ENCODE measurements around the gene CBLC. TPM values are rescaled to one million over a fixed set of nuclear protein-coding genes. Genes with fewer than 3 reads are reported as not detected.

The CBLC gene, protein sequence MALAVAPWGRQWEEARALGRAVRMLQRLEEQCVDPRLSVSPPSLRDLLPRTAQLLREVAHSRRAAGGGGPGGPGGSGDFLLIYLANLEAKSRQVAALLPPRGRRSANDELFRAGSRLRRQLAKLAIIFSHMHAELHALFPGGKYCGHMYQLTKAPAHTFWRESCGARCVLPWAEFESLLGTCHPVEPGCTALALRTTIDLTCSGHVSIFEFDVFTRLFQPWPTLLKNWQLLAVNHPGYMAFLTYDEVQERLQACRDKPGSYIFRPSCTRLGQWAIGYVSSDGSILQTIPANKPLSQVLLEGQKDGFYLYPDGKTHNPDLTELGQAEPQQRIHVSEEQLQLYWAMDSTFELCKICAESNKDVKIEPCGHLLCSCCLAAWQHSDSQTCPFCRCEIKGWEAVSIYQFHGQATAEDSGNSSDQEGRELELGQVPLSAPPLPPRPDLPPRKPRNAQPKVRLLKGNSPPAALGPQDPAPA
- total RNA-seq = not detected

GRCh38 chr19:44777715-44778347, at the start of gene CBLC:
Gene CBLC, plus strand, starts transcription at chr19:44777890. Its CDS starts 42 bp downstream, at chr19:44777932.

GRCh38 chr19:44748426-44749254, 29.1 kb upstream of the CBLC start, which contains the start of gene BCL3:
Gene BCL3, plus strand, starts transcription at chr19:44748708. Its CDS starts 83 bp downstream, at chr19:44748791.

DNA sequence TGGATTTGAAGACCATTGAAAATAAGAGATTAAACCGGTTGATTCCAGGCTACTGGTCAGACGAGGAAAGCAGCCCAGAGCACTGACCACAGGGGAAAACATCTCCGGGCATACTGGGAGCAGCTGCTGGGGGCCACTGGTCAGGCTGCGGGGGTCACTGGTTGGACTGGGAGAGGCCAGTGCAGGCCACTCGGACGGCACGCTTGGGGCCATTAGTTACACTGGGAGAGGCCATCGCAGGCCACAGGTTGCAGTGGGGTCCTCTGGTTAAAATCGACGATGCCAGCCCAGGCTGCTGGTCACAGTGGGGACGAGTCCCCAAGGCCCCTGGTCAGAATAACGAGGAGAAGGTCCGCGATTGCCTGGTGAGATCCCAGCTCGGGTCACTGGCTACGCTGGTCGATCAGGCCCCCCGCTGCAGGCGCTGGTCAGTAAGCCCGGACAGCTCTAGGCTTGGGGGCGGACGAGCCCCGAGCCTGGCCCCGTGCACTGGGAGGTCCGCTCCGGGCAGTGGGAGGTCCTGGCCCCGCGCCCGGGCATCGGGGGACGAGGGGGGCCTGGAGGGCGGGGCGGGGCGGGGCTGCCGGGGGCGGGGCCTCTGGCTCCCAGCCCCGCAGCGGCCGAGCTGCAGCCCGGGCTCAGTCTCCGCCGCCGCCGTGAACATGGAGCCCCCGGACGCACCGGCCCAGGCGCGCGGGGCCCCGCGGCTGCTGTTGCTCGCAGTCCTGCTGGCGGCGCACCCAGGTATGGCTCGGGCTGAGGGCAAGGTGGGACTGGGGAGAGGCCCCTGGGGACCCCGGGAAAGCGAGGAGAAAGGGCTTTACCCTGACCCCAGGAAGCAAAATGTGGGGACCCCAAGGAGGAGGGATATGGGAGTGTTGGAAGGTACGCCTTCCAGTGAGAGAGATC, 31.0 kb downstream of the CBLC start, which contains the start of gene BCAM:
Gene BCAM (plus strand): TSS at position 641 of the 909 bp plus-strand sequence. CDS start 22 bp downstream, at position 663.

GRCh38 chr19:44845612-44846454, 68.1 kb downstream of the CBLC start, which contains the start of gene NECTIN2:
Gene NECTIN2, plus strand, starts transcription at chr19:44846297. Its CDS starts 229 bp downstream, at chr19:44846526.

Small RNA genes within 50 kb of the gene (microRNA-seq; reads per million reads assigned to microRNA genes)
- not detected for gene MIR8085 (ENCODE audit: borderline microRNAs expressed, borderline replicate concordance)

Other genes with a start within 250 kb of the CBLC start
- not detected for gene CEACAM20, start 248.2 kb upstream of the CBLC start, total RNA-seq
- not detected for gene IGSF23, start 164.3 kb upstream of the CBLC start, total RNA-seq
- gene PVR, start 134.0 kb upstream of the CBLC start, total RNA-seq = 1 to 10 TPM; 2.9 TPM
- under 1 TPM; 0.34 to 0.48 TPM for gene CEACAM19, start 106.4 kb upstream of the CBLC start, total RNA-seq
- not detected for gene CEACAM16, start 78.7 kb upstream of the CBLC start, total RNA-seq
- gene BCL3, start 29.2 kb upstream of the CBLC start, total RNA-seq = 10 to 100 TPM; 34.2 to 34.9 TPM
- not detected for gene BCAM, start 31.2 kb downstream of the CBLC start, total RNA-seq
- under 1 TPM in 1 of 2 experiments, not detected in 1; 0.34 TPM for gene NECTIN2, start 68.4 kb downstream of the CBLC start, total RNA-seq
- gene TOMM40, start 113.4 kb downstream of the CBLC start, total RNA-seq = 10 to 100 TPM; 49.2 to 51.5 TPM
- under 1 TPM; 0.31 to 0.91 TPM for gene APOE, start 127.9 kb downstream of the CBLC start, total RNA-seq
- gene APOC1, start 136.7 kb downstream of the CBLC start, total RNA-seq = under 1 TPM; 0.58 to 0.81 TPM
- not detected for gene APOC4, start 164.3 kb downstream of the CBLC start, total RNA-seq
- gene APOC2, start 168.2 kb downstream of the CBLC start, total RNA-seq = not detected
- gene CLPTM1, start 177.5 kb downstream of the CBLC start, total RNA-seq = 10 to 100 TPM; 64.0 to 65.0 TPM
- gene RELB, start 223.6 kb downstream of the CBLC start, total RNA-seq = 10 to 100 TPM; 28.5 to 28.9 TPM